ENCODE data around the gene HABP4. TPM values are rescaled to one million over a fixed set of nuclear protein-coding genes. Genes with fewer than 3 reads are reported as not detected.

HABP4 gene
- total RNA-seq, 1 donor from 2014 or later: 41.2 TPM

DNA sequence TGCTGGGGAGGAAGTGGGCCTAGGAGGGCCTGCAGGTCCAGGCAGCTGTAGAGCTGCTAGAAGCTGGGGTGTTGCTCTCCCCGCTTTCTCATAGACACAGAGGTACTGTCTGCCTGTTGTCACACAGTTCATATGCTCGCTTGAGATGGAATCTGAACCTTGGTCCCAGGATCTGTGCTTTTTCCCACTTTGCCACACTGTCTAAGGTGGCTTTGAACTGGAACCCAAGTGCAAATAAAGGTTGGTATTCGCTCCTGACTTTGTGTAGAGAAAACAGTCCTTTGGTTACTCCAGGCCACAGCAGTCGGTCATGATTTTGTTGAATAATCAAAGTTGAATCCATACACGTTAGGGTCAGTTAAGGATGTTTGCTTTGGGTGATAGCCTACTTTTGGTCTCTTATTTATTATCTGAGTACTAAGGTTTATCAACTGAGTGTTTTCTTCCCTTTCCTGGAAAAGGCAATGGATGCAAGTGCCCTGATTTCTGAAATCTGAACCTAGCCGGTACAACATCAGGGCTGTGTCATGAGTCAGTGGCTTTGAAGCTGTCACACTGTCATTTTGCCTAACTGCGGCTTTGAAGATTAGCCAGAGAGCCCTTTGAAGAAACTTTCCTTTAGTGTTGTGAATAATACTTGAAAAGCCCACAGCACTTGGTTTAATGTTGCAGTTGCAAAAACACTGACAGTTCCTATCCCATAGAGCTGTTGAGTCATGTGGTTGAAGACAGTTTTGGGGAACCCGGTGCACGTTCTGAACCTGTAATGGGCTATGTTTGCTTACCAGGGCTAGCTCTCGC is 41.3 kb downstream of the HABP4 start:
- DNase-seq (ENCODE audit: low read depth): no peak
- TF ChIP-seq, protein P1, sequence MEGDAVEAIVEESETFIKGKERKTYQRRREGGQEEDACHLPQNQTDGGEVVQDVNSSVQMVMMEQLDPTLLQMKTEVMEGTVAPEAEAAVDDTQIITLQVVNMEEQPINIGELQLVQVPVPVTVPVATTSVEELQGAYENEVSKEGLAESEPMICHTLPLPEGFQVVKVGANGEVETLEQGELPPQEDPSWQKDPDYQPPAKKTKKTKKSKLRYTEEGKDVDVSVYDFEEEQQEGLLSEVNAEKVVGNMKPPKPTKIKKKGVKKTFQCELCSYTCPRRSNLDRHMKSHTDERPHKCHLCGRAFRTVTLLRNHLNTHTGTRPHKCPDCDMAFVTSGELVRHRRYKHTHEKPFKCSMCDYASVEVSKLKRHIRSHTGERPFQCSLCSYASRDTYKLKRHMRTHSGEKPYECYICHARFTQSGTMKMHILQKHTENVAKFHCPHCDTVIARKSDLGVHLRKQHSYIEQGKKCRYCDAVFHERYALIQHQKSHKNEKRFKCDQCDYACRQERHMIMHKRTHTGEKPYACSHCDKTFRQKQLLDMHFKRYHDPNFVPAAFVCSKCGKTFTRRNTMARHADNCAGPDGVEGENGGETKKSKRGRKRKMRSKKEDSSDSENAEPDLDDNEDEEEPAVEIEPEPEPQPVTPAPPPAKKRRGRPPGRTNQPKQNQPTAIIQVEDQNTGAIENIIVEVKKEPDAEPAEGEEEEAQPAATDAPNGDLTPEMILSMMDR (conservative IDR thresholded peaks at IDR 0.05; ENCODE audit: low read depth, low read length): no peak
- no peak overlapping the region for H3K4me3 ChIP-seq (ENCODE audit: low read depth, low read length)

DNA sequence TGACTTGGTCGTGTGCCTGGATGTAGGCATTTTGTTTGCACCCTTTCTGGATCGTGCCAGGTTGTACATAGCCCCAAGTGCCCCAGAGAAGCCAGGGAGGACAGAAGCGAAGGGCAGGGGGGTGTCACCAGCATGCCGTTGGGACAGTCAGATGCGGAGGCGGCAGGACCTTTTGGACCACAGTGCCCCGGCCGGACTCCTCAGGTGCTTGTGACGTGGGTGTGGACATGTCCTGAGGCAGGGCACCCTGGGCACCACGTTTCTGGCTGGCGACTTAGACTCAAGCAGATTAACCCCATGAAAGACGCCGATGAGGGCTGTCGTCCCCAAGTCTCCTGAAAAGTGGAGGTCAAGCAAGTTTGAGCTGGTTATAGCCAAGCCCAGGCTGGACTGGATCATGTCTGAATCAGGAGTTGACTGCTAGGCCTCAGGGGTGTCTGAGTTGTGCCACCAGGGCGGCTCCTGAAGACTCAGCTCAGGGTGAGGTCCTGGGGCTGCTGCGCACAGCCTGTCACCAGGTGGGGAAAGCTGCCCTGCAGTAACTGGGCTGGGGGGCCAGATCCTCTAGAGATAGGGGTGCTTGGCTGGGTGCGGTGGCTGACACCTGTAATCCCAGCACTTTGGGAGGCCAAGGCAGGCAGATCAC is 42.0 kb downstream of the HABP4 start:
- DNase-seq (ENCODE audit: low read depth): no peak
- TF ChIP-seq, protein P1 (conservative IDR thresholded peaks at IDR 0.05; ENCODE audit: low read depth, low read length): no peak
- no peak overlapping the region for H3K4me3 ChIP-seq (ENCODE audit: low read depth, low read length)

DNA sequence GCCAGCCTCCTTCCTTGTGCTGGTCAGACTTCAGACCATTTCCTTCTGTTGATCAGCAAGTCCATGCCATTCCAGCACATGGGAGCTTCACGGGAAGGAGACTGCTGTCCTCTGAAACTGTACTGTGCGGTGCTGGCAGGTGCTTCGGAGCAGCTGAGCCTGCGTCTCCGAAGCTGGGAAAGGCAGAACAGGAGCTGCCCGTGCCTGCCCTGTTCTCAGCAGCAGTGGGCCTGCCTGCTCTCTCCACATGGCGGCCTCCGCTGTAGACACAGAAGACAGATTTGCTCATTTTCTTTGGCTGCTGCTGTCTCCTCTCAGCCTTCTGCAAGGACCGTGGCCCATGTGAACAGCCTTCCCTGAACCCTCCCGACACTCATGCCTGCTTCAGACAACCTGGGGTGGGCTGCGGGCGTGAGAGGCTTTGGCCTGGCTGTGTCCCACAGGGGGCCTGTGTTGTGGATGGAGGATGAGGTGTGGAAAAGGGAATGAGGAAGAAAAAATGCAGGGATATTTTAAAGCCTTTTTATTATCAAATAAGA is 43.1 kb downstream of the HABP4 start:
- H3K4me3 ChIP-seq (ENCODE audit: low read depth, low read length): no peak overlapping the region
- no peak for DNase-seq (ENCODE audit: low read depth)
- TF ChIP-seq, protein P1 (conservative IDR thresholded peaks at IDR 0.05; ENCODE audit: low read depth, low read length): no peak

DNA sequence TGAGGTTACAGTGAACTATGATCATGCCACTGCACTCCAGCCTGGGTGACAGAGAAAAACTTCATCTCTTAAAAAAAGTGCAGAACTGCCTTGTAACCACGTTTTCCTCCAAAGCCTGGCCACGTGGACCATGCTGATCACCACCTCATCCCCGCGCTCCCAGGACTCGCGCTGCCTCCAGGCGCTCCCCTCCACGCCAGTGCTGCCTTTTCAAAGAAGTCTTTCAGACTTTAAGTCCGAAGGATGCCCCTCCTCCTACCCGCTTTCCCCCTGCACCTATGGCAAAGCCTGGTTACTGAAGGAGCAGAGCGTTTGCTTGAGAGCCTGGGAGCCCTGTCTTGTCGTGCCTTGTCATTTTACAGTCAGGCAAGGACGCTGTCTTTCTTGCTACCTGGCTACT is 43.8 kb downstream of the HABP4 start:
- no peak for DNase-seq (ENCODE audit: low read depth)
- TF ChIP-seq, protein P1 (conservative IDR thresholded peaks at IDR 0.05; ENCODE audit: low read depth, low read length): no peak
- no peak overlapping the region for H3K4me3 ChIP-seq (ENCODE audit: low read depth, low read length)

DNA sequence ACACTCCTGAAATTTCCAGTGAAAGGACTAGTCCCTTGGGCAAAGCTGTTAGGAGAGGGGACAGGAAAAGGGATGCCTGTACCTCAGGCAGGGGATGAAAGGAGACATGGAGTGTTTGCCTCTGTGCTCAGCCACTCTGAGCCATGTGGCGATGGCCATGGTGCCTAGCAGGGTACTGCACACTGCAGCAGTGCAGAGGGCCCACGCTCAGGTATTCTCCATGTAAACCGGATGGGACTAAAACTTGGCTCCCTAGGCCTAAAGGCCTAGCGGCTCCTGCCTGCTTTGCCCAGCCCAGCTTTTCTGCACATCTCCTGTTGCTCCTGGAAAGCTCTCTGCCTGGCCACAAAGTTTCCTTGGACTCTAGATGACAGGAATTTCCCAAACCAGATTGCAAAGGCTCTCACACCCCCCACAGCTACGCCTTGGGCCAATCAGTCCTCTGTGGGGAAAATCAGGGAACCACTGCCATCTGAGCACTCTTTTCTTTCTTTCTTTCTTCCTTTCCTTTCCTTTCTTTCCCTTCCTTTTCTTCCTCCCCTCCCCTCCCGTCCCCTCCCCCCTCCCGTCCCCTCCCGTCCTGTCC is 44.3 kb downstream of the HABP4 start:
- no peak overlapping the region for H3K4me3 ChIP-seq (ENCODE audit: low read depth, low read length)
- DNase-seq (ENCODE audit: low read depth): no peak
- TF ChIP-seq, protein P1 (conservative IDR thresholded peaks at IDR 0.05; ENCODE audit: low read depth, low read length): no peak

DNA sequence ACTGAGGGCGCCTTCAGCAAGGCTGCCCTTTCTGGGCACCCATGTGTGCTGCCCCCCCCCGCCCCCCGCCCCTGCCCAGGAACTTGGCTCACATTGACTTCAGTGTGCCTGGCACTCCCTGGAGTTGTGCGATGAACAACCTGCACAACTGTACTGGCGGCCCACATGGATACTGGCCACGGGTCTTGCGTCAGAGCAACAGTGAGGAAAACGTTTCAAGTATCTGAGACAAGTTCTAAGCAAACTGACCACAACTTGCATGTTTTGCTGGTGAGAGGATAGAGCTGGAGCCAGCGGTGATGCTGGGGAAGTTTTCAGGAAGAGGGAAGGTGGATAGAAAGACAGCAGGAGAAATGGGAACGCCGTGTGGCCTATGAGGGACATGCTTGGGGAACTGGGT is 45.4 kb downstream of the HABP4 start:
- no peak for DNase-seq (ENCODE audit: low read depth)
- TF ChIP-seq, protein P1 (conservative IDR thresholded peaks at IDR 0.05; ENCODE audit: low read depth, low read length): no peak
- no peak overlapping the region for H3K4me3 ChIP-seq (ENCODE audit: low read depth, low read length)
